Mammary epithelial cell (primary cell): ENCODE measurements around the gene DPYSL5.

Experiments
- CTCF ChIP-seq, 2 donors: IDR thresholded peaks in 1 of 2; conservative IDR thresholded peaks in 1 of 2; 2 replicates each; pipeline ENCODE4 v1.5.1; 2011 to 2012; ENCODE audit warnings: inconsistent platforms in 2 of 2, low read length in 2 of 2, mild to moderate bottlenecking in 2 of 2, control low read depth in 1 of 2, low read depth in 1 of 2; ENCODE audit not compliant: insufficient read depth in 1 of 2; ENCODE audit errors: extremely low read depth in 1 of 2
- EZH2 ChIP-seq: IDR thresholded peaks from 2 replicates; pipeline ENCODE4 v1.6.1; 2012; ENCODE audit warnings: low read length, inconsistent platforms, borderline replicate concordance

- TF ChIP-seq CTCF (conservative IDR thresholded peaks at IDR 0.05 in 1 of 2, IDR thresholded peaks at IDR 0.05 in 1 of 2; ENCODE audit: extremely low read depth in 1 of 2, insufficient read depth in 1 of 2, low read depth in 1 of 2, low read length in 2 of 2) (no peak), EZH2 (no peak)
Measured at GRCh38 chr2:26945991-26946750, 98.2 kb downstream of the DPYSL5 start.
